Cardiac muscle cell (in vitro differentiated cells and primary cell): ENCODE results near the gene SLC26A3. TPM values are rescaled to one million over a fixed set of nuclear protein-coding genes. Genes with fewer than 3 reads are reported as not detected.

ENCODE experiments used
- DNase-seq, 2 donors: peaks; one replicate each; pipeline versions ENCODE4 v3.0.0 to v3.0.0-alpha.2; 2010 to 2017; ENCODE audit warnings: low read depth in 1 of 2, low spot score in 1 of 2
- H3K27ac ChIP-seq: fragments of 200-600 bp; sonication (generic); 2 replicates; pipeline ENCODE4 v1.5.1; 2016
- H3K27me3 ChIP-seq: fragments of 200-600 bp; sonication (generic); 2 replicates; pipeline ENCODE4 v1.6.0; 2016; ENCODE audit warnings: control low read depth
- H3K36me3 ChIP-seq: fragments of 200-600 bp; sonication (generic); 2 replicates; pipeline ENCODE4 v1.5.1; 2016; ENCODE audit warnings: control low read depth
- H3K4me1 ChIP-seq: fragments of 200-600 bp; sonication (generic); 2 replicates; pipeline ENCODE4 v1.8.1; 2017; ENCODE audit warnings: low read depth, mild to moderate bottlenecking, mixed run types
- H3K4me3 ChIP-seq: fragments of 200-600 bp; sonication (generic); 2 replicates; pipeline ENCODE4 v1.5.1; 2016; ENCODE audit warnings: mild to moderate bottlenecking
- H3K9me3 ChIP-seq: fragments of 200-600 bp; sonication (generic); 2 replicates; pipeline ENCODE4 v1.5.1; 2017; ENCODE audit warnings: low read depth, mild to moderate bottlenecking, control low read depth
- CTCF ChIP-seq: IDR thresholded peaks from 2 replicates; pipeline ENCODE4 v1.5.1; 2012; ENCODE audit warnings: low read depth, mild to moderate bottlenecking, low read length
- polyA plus RNA-seq: library from polyadenylated mRNA; unstranded; fragments of >200 nt; fragmentation: Nextera tagmentation; extraction: Ambion mirVana; gene quantifications from 2 replicates; pipeline ENCODE4 v1.2.1, GENCODE V29; 2016
- total RNA-seq: library from RNA; depleted of rRNA; stranded (reverse); fragments of >200 nt; gene quantifications from 2 replicates; pipeline ENCODE4 v1.2.3, GENCODE V29; 2016

SLC26A3 gene
- total and polyA plus RNA-seq, 2 experiments from 2014 or later = 0.05 TPM; not detected in 1

GRCh38 chr7:107846324-107846723, 43.3 kb upstream of the SLC26A3 start:
- Histone ChIP-seq H3K27me3 (no peaks in the 10 kb centered on the region), H3K27ac (no peak overlapping the region), H3K9me3 (no peaks in the 10 kb centered on the region), H3K4me3 (no peak overlapping the region), H3K4me1 (peaks cover 2% of the 10 kb centered on the region), H3K36me3 (no peaks in the 10 kb centered on the region)
- no peak for TF ChIP-seq CTCF
- DNase-seq = no peak

- Histone ChIP-seq H3K4me3 (no peak overlapping the region), H3K27me3 (no peaks in the 10 kb centered on the region), H3K4me1 (peaks cover 2% of the 10 kb centered on the region), H3K27ac (no peak overlapping the region), H3K9me3 (no peaks in the 10 kb centered on the region), H3K36me3 (no peaks in the 10 kb centered on the region)
- no peak for DNase-seq
- no peak for TF ChIP-seq CTCF
Observed at GRCh38 chr7:107843184-107843583, 40.2 kb upstream of the SLC26A3 start.

GRCh38 chr7:107842213-107842612, 39.2 kb upstream of the SLC26A3 start:
- Histone ChIP-seq H3K36me3 (no peaks in the 10 kb centered on the region), H3K4me3 (no peak overlapping the region)

GRCh38 chr7:107838816-107839565, 36.0 kb upstream of the SLC26A3 start:
- no peak overlapping the region for H3K27ac ChIP-seq
- DNase-seq = no peak
- H3K4me3 ChIP-seq = no peak overlapping the region
- no peak for TF ChIP-seq CTCF
- no peaks in the 10 kb centered on the region for H3K9me3 ChIP-seq
- H3K4me1 ChIP-seq = peaks cover 10% of the 10 kb centered on the region
- no peaks in the 10 kb centered on the region for H3K27me3 ChIP-seq
- H3K36me3 ChIP-seq = no peaks in the 10 kb centered on the region

More at GRCh38 chr7:107842213-107842612, 39.2 kb upstream of the SLC26A3 start:
- no peak for DNase-seq
- no peak overlapping the region for H3K27ac ChIP-seq
- H3K4me1 ChIP-seq = peaks cover 2% of the 10 kb centered on the region
- no peak for TF ChIP-seq CTCF
- no peaks in the 10 kb centered on the region for H3K9me3 ChIP-seq
- no peaks in the 10 kb centered on the region for H3K27me3 ChIP-seq

- H3K4me3 ChIP-seq = no peak overlapping the region
- no peak overlapping the region for H3K27ac ChIP-seq
- no peaks in the 10 kb centered on the region for H3K36me3 ChIP-seq
- H3K4me1 ChIP-seq = peaks cover 10% of the 10 kb centered on the region
- DNase-seq = no peak
- no peaks in the 10 kb centered on the region for H3K27me3 ChIP-seq
- no peaks in the 10 kb centered on the region for H3K9me3 ChIP-seq
- no peak for TF ChIP-seq CTCF
Observed at GRCh38 chr7:107838024-107838601, 35.1 kb upstream of the SLC26A3 start.
